ENCODE data around the gene AP3D1. TPM values are rescaled to one million over a fixed set of nuclear protein-coding genes. Genes with fewer than 3 reads are reported as not detected.

AP3D1 gene
- total RNA-seq, 4 donors from 2014 or later, result 101 to 189 (median 152) TPM

GRCh38 chr19:2194513-2195078, 43.2 kb upstream of the AP3D1 start:
- intact Hi-C loops (cut with DNase I; ENCODE audit: low total_unique reads) (no loop called here), in situ Hi-C loops (cut with MboI; ENCODE audit: low pct_ligation_motif_present in 1 of 4, low pct_unique_long_range_greater_than_20kb in 1 of 4, low sequenced_read_pairs in 3 of 4) (no loop called here)
- TF ChIP-seq POLR2A (IDR thresholded peaks at IDR 0.05), result no peak
- no peak for TF ChIP-seq EP300 (IDR thresholded peaks at IDR 0.05; ENCODE audit: low read depth)
- TF ChIP-seq CTCF (IDR thresholded peaks at IDR 0.05), result no peak
- TF ChIP-seq POLR2AphosphoS5 (IDR thresholded peaks at IDR 0.05), result no peak
- H3K9me3 ChIP-seq, result no peaks in the 10 kb centered on the region
- H3K4me1 ChIP-seq, result peaks cover 0 to 13% (median 3%) of the 10 kb centered on the region in 4 donors
- H3K4me3 ChIP-seq, result no peak overlapping the region
- H3K27me3 ChIP-seq, result no peaks in the 10 kb centered on the region
- DNase-seq, result no peak
- WGBS, 2 donors (ENCODE audit: low coverage in 1 of 2), result 90 to 93% methylated on average over 4 to 24 of the region's 25 CpGs
- H3K27ac ChIP-seq, result no peak overlapping the region
- H3K36me3 ChIP-seq, result peaks cover 0 to 19% (median 9%) of the 10 kb centered on the region in 4 donors

DNA sequence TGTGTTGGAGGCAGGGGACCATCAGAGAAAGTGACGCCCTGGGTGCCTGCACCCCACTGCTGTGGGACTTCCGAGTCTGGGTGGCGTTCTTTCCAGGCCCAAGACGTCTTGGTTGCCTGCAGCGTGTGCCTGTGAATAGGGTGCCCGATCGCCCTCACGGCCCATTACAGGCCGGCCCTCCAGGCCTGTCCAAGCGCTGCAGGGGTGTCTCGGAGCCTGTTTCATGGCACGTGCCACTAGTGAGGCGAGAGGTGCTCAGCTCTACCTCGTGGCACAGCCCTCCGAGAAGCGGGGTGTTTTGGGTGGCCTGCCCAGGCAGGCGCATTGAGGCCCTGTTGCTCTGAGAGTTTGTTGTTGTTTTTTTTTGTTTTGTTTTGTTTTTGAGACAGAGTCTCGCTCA, 42.4 kb upstream of the AP3D1 start:
- Histone ChIP-seq H3K4me1 (peaks cover 0 to 13% (median 3%) of the 10 kb centered on the region in 4 donors), H3K4me3 (no peak overlapping the region), H3K9me3 (no peaks in the 10 kb centered on the region), H3K27me3 (no peaks in the 10 kb centered on the region), H3K36me3 (peaks cover 0 to 19% (median 9%) of the 10 kb centered on the region in 4 donors), H3K27ac (no peak overlapping the region)
- in situ Hi-C loops (cut with MboI; ENCODE audit: low pct_ligation_motif_present in 1 of 4, low pct_unique_long_range_greater_than_20kb in 1 of 4, low sequenced_read_pairs in 3 of 4) (no loop called here), intact Hi-C loops (cut with DNase I; ENCODE audit: low total_unique reads) (no loop called here)
- TF ChIP-seq CTCF (IDR thresholded peaks at IDR 0.05), result no peak
- no peak for TF ChIP-seq POLR2A (IDR thresholded peaks at IDR 0.05)
- no peak for TF ChIP-seq EP300 (IDR thresholded peaks at IDR 0.05; ENCODE audit: low read depth)
- no peak for TF ChIP-seq POLR2AphosphoS5 (IDR thresholded peaks at IDR 0.05)
- WGBS, 2 donors (ENCODE audit: low coverage in 1 of 2), result 80 to 93% methylated on average over 1 to 18 of the region's 18 CpGs
- DNase-seq, result no peak

- 97% methylated on average over 17 of the region's 17 CpGs; no CpG with 5 or more reads in 1 of the 2 donors for WGBS, 2 donors (ENCODE audit: low coverage in 1 of 2)
- peaks cover 0 to 13% (median 3%) of the 10 kb centered on the region in 4 donors for H3K4me1 ChIP-seq
- no peak for TF ChIP-seq CTCF (IDR thresholded peaks at IDR 0.05)
- TF ChIP-seq POLR2AphosphoS5 (IDR thresholded peaks at IDR 0.05), result no peak
- TF ChIP-seq POLR2A (IDR thresholded peaks at IDR 0.05), result no peak
- TF ChIP-seq EP300 (IDR thresholded peaks at IDR 0.05; ENCODE audit: low read depth), result no peak
- no peaks in the 10 kb centered on the region for H3K9me3 ChIP-seq
- H3K36me3 ChIP-seq, result peaks cover 0 to 19% (median 9%) of the 10 kb centered on the region in 4 donors
- intact Hi-C loops (cut with DNase I; ENCODE audit: low total_unique reads), result no loop called here
- no peak overlapping the region for H3K27ac ChIP-seq
- in situ Hi-C loops (cut with MboI; ENCODE audit: low pct_ligation_motif_present in 1 of 4, low pct_unique_long_range_greater_than_20kb in 1 of 4, low sequenced_read_pairs in 3 of 4), result no loop called here
- H3K27me3 ChIP-seq, result no peaks in the 10 kb centered on the region
- DNase-seq, result no peak
- no peak overlapping the region for H3K4me3 ChIP-seq
Observed at GRCh38 chr19:2192862-2193261, 41.5 kb upstream of the AP3D1 start.

GRCh38 chr19:2191456-2192310, 40.3 kb upstream of the AP3D1 start:
- Histone ChIP-seq H3K4me1 (peaks cover 7 to 21% (median 11%) of the 10 kb centered on the region in 4 donors), H3K36me3 (peaks cover 0 to 19% (median 11%) of the 10 kb centered on the region in 4 donors), H3K27me3 (no peaks in the 10 kb centered on the region), H3K4me3 (no peak overlapping the region), H3K9me3 (no peaks in the 10 kb centered on the region), H3K27ac (peak overlapping the region; percentile 22 to 48 (median 32))
- 81% methylated on average over 28 of the region's 32 CpGs; no CpG with 5 or more reads in 1 of the 2 donors for WGBS, 2 donors (ENCODE audit: low coverage in 1 of 2)
- TF ChIP-seq POLR2AphosphoS5 (IDR thresholded peaks at IDR 0.05) (no peak), POLR2A (IDR thresholded peaks at IDR 0.05) (no peak), EP300 (IDR thresholded peaks at IDR 0.05; ENCODE audit: low read depth) (no peak), CTCF (IDR thresholded peaks at IDR 0.05) (peak in 3 of 5 experiments; percentile 11 to 39 (median 32))
- DNase-seq, result peak; percentile 43
- in situ Hi-C loops (cut with MboI; ENCODE audit: low pct_ligation_motif_present in 1 of 4, low pct_unique_long_range_greater_than_20kb in 1 of 4, low sequenced_read_pairs in 3 of 4) (no loop called here), intact Hi-C loops (cut with DNase I; ENCODE audit: low total_unique reads) (no loop called here)

Data from transverse colon (tissue), 4 donors.